H1 (cell line): ENCODE measurements around the gene RPL21. TPM values are rescaled to one million over a fixed set of nuclear protein-coding genes. Genes with fewer than 3 reads are reported as not detected.

Experiments used
- CTCF ChIA-PET: fragments of 300-600 bp; sonication (Branson Sonifier 250); formaldehyde crosslinking; loops from one replicate; lab custom pipeline; 2021; ENCODE audit not compliant: partially characterized antibody; lab: Charles Lee
- POLR2A ChIA-PET: fragments of 300-600 bp; sonication (Branson Sonifier 250); formaldehyde crosslinking; loops from one replicate; lab custom pipeline; 2021; ENCODE audit warnings: inconsistent platforms; ENCODE audit not compliant: partially characterized antibody; lab: Charles Lee
- DNase-seq, 2 experiments: peaks; one replicate each; pipeline versions ENCODE4 v3.0.0 to v3.0.0-alpha.2; 2010 to 2022; ENCODE audit warnings: low spot score in 2 of 2, low read depth in 1 of 2, mixed read lengths in 1 of 2
- FAIRE-seq: peaks from 2 replicates; lab custom pipeline; 2011; peaks lifted over from hg19 to GRCh38; lab: Jason Lieb, UNC
- H2AFZ ChIP-seq: 2 replicates; pipeline ENCODE4 v1.8.1; 2012; ENCODE audit warnings: low read length, inconsistent platforms
- H2AK5ac ChIP-seq: 2 replicates; pipeline ENCODE4 v1.6.1; 2013; ENCODE audit warnings: low read depth, low read length
- H2BK120ac ChIP-seq: replicated peaks from 2 replicates; pipeline ENCODE3; 2013; ENCODE audit warnings: low read depth, low read length, inconsistent platforms
- H2BK12ac ChIP-seq: 2 replicates; pipeline ENCODE4 v1.6.1; 2013; ENCODE audit warnings: low read depth, low read length
- H2BK15ac ChIP-seq: 2 replicates; pipeline ENCODE4 v1.6.1; 2013; ENCODE audit warnings: low read length
- H2BK20ac ChIP-seq: 2 replicates; pipeline ENCODE4 v1.6.1; 2013; ENCODE audit warnings: low read length
- H2BK5ac ChIP-seq: 2 replicates; pipeline ENCODE4 v1.6.1; 2013; ENCODE audit warnings: low read depth, low read length
- H3K14ac ChIP-seq: 2 replicates; pipeline ENCODE4 v1.6.1; 2013; ENCODE audit warnings: inconsistent platforms; ENCODE audit not compliant: insufficient read length
- H3K18ac ChIP-seq: 2 replicates; pipeline ENCODE4 v1.6.1; 2013; ENCODE audit warnings: low read length; ENCODE audit errors: extremely low read depth
- H3K23ac ChIP-seq: 2 replicates; pipeline ENCODE4 v1.6.1; 2013; ENCODE audit warnings: inconsistent platforms; ENCODE audit not compliant: insufficient read length
- H3K23me2 ChIP-seq: 2 replicates; pipeline ENCODE4 v1.6.1; 2013; ENCODE audit warnings: low read depth, low read length
- H3K27ac ChIP-seq: 2 replicates; pipeline ENCODE4 v1.6.1; 2011; ENCODE audit warnings: low read depth, low read length, inconsistent platforms
- H3K27me3 ChIP-seq, 4 experiments: replicated peaks in 1 of 4; 1 replicate in 1 of 4; 2 replicates in 3 of 4; pipeline versions ENCODE4 v1.6.1 to v1.8.1; 2011 to 2013; ENCODE audit warnings: low read length in 3 of 4, mild to moderate bottlenecking in 3 of 4, inconsistent platforms in 2 of 4, mixed read lengths in 2 of 4, moderate library complexity in 1 of 4; ENCODE audit not compliant: control insufficient read depth in 3 of 4, insufficient read depth in 3 of 4; ENCODE audit errors: extremely low read depth in 1 of 4
- H3K36me3 ChIP-seq, 4 experiments: 2 replicates each; pipeline versions ENCODE4 v1.6.1 to v1.8.1; 2011 to 2013; ENCODE audit warnings: mild to moderate bottlenecking in 4 of 4, low read length in 3 of 4, moderate library complexity in 2 of 4, control low read depth in 1 of 4, inconsistent platforms in 1 of 4; ENCODE audit not compliant: insufficient read depth in 4 of 4, control insufficient read depth in 2 of 4
- H3K4ac ChIP-seq: replicated peaks from 2 replicates; pipeline ENCODE3; 2013; ENCODE audit warnings: low read length, low read depth, mixed read lengths, inconsistent platforms; ENCODE audit not compliant: insufficient read length
- H3K4me1 ChIP-seq, 4 experiments: replicated peaks in 1 of 4; 1 replicate in 1 of 4; 2 replicates in 3 of 4; pipeline versions ENCODE4 v1.6.1 to v1.8.1; 2011 to 2013; ENCODE audit warnings: low read length in 3 of 4, inconsistent platforms in 2 of 4, mixed read lengths in 1 of 4; ENCODE audit not compliant: insufficient read depth in 4 of 4, control insufficient read depth in 3 of 4
- H3K4me2 ChIP-seq, 2 experiments: 2 replicates each; pipeline versions ENCODE4 v1.6.1 to v1.8.1; 2011 to 2013; ENCODE audit warnings: low read depth in 2 of 2, low read length in 2 of 2, control low read depth in 1 of 2, inconsistent platforms in 1 of 2, mild to moderate bottlenecking in 1 of 2; ENCODE audit not compliant: insufficient read depth in 1 of 2
- H3K4me3 ChIP-seq, 4 experiments: fragments of 200-600, 300-600 bp in 1 of 4; sonication (generic), shearing (Covaris generic), sonication (Bioruptor Twin) in 1 of 4; 2 replicates each; pipeline versions ENCODE4 v1.5.1 to v1.8.1; 2011 to 2016; ENCODE audit warnings: low read length in 4 of 4, low read depth in 3 of 4, control low read depth in 2 of 4, inconsistent platforms in 2 of 4, mild to moderate bottlenecking in 2 of 4, mixed read lengths in 1 of 4, moderate library complexity in 1 of 4; ENCODE audit not compliant: insufficient read depth in 2 of 4; ENCODE audit errors: extremely low read depth in 1 of 4
- H3K56ac ChIP-seq: replicated peaks from 2 replicates; pipeline ENCODE3; 2013; ENCODE audit warnings: low read depth, mild to moderate bottlenecking, mixed read lengths, low read length, inconsistent platforms; ENCODE audit not compliant: insufficient read length
- H3K79me1 ChIP-seq: 2 replicates; pipeline ENCODE4 v1.6.1; 2013; ENCODE audit warnings: low read depth, low read length, control low read depth
- H3K79me2 ChIP-seq, 2 experiments: 2 replicates each; pipeline versions ENCODE4 v1.6.1 to v1.8.1; 2012 to 2013; ENCODE audit warnings: low read length in 2 of 2, mild to moderate bottlenecking in 2 of 2, inconsistent platforms in 1 of 2; ENCODE audit not compliant: insufficient read depth in 2 of 2, control insufficient read depth in 1 of 2
- H3K9ac ChIP-seq, 4 experiments: replicated peaks in 1 of 4; 1 replicate in 1 of 4; 2 replicates in 3 of 4; pipeline versions ENCODE4 v1.6.1 to v1.8.1; 2011 to 2013; ENCODE audit warnings: low read depth in 3 of 4, low read length in 3 of 4, control low read depth in 2 of 4, mild to moderate bottlenecking in 2 of 4, moderate library complexity in 2 of 4, inconsistent platforms in 1 of 4; ENCODE audit errors: extremely low read depth in 1 of 4
- H3K9me3 ChIP-seq, 2 experiments: 2 replicates each; pipeline versions ENCODE4 v1.6.1 to v1.8.1; 2012 to 2013; ENCODE audit warnings: mild to moderate bottlenecking in 2 of 2, moderate library complexity in 2 of 2, control low read depth in 1 of 2, inconsistent platforms in 1 of 2, low read depth in 1 of 2, low read length in 1 of 2, mixed read lengths in 1 of 2; ENCODE audit not compliant: insufficient read depth in 2 of 2
- H4K20me1 ChIP-seq, 2 experiments: replicated peaks in 1 of 2; 2 replicates each; pipeline versions ENCODE3 to v1.8.1; 2011 to 2013; ENCODE audit warnings: inconsistent platforms in 2 of 2, low read length in 2 of 2, mild to moderate bottlenecking in 1 of 2; ENCODE audit not compliant: insufficient read depth in 2 of 2, control insufficient read depth in 1 of 2
- H4K5ac ChIP-seq: 2 replicates; pipeline ENCODE4 v1.6.1; 2013; ENCODE audit warnings: low read length, low read depth, mixed read lengths, inconsistent platforms; ENCODE audit not compliant: insufficient read length
- H4K8ac ChIP-seq: 2 replicates; pipeline ENCODE4 v1.8.0; 2013; ENCODE audit warnings: mild to moderate bottlenecking, moderate library complexity, low read length, inconsistent platforms; ENCODE audit not compliant: insufficient read depth; ENCODE audit errors: extremely low read depth
- H4K91ac ChIP-seq: replicated peaks from 2 replicates; pipeline ENCODE3; 2013; ENCODE audit warnings: low read length, mixed read lengths, inconsistent platforms; ENCODE audit not compliant: insufficient read length
- BCL11A ChIP-seq, 2 experiments: IDR thresholded peaks; one replicate each; pipeline ENCODE4 v1.6.1; 2011; ENCODE audit warnings: low read depth in 2 of 2, low read length in 2 of 2, mild to moderate bottlenecking in 2 of 2
- BRCA1 ChIP-seq: IDR thresholded peaks from 2 replicates; pipeline ENCODE4 v1.6.1; 2012; ENCODE audit warnings: low read depth, low read length, improper control_type of control experiment
- CREB1 ChIP-seq: IDR thresholded peaks from 2 replicates; pipeline ENCODE4 v1.6.1; 2012; ENCODE audit warnings: inconsistent platforms
- HDAC2 ChIP-seq, 2 experiments: fragments of 300-600 bp in 1 of 2; sonication (generic) in 1 of 2; IDR thresholded peaks; 2 replicates each; pipeline ENCODE4 v1.6.1; 2011 to 2012; ENCODE audit warnings: low read depth in 2 of 2, low read length in 2 of 2, mild to moderate bottlenecking in 2 of 2, moderate library complexity in 2 of 2, borderline replicate concordance in 1 of 2, inconsistent platforms in 1 of 2
- HDAC6 ChIP-seq: IDR thresholded peaks from one replicate; pipeline ENCODE4 v1.7.1; 2012; ENCODE audit warnings: low read depth, mild to moderate bottlenecking, inconsistent platforms, low read length, moderate library complexity
- KDM4A ChIP-seq: IDR thresholded peaks from one replicate; pipeline ENCODE4 v1.7.1; 2012; ENCODE audit warnings: low read depth, mild to moderate bottlenecking, moderate library complexity, low read length, inconsistent platforms; ENCODE audit not compliant: severe bottlenecking
- SIN3A ChIP-seq, 2 experiments: IDR thresholded peaks in 1 of 2; conservative IDR thresholded peaks in 1 of 2; 2 replicates each; pipeline ENCODE4 v1.6.1; 2011 to 2012; ENCODE audit warnings: low read length in 2 of 2, improper control_type of control experiment in 1 of 2, low read depth in 1 of 2, mild to moderate bottlenecking in 1 of 2
- SRF ChIP-seq: IDR thresholded peaks from 2 replicates; pipeline ENCODE4 v1.6.1; 2011; ENCODE audit warnings: mild to moderate bottlenecking, low read depth, low read length, moderate library complexity
- WGBS, 2 experiments: shearing (Covaris generic) in 1 of 2; methylation state at CpG; one replicate each; pipeline versions ENCODE4 v1.1.6 to v1.1.7; 2013 to 2015; ENCODE audit warnings: low lambda C conversion rate in 2 of 2, mixed read lengths in 2 of 2, inconsistent platforms in 1 of 2, low coverage in 1 of 2, missing lambda C conversion rate in 1 of 2; ENCODE audit not compliant: insufficient replicate concordance in 2 of 2, insufficient coverage in 1 of 2, insufficient read length in 1 of 2; ENCODE audit errors: extremely low coverage in 1 of 2, missing lambda C conversion rate in 1 of 2; 5-methylcytosine and 5-hydroxymethylcytosine counted together
- polyA plus RNA-seq, 7 experiments: library from polyadenylated mRNA; depleted of rRNA in 3 of 7; stranded (reverse) in 5 of 7; unstranded in 2 of 7; fragments of >200 nt in 5 of 7; fragments of 200-250 nt in 2 of 7; gene quantifications; 1 replicate in 5 of 7; 2 replicates in 1 of 7; 4 replicates in 1 of 7; pipeline versions ENCODE4 v1.2.1 to v1.2.3, GENCODE V29; 2011 to 2013; ENCODE audit warnings: missing spikeins in 2 of 7, mixed read lengths in 2 of 7
- total RNA-seq: library from RNA; stranded (reverse); fragmentation: NEBNext Ultra II Directional; extraction: Animal tissue kit (Norgen Biotek cat#: 25700); gene quantifications from 2 replicates; pipeline ENCODE4 v1.2.1, GENCODE V29; 2021
- TF ChIP-seq, protein P1 (sequence below), 3 experiments: IDR thresholded peaks; 1 replicate in 2 of 3; 2 replicates in 1 of 3; pipeline versions ENCODE4 v1.5.1 to v1.6.1; 2011; ENCODE audit warnings: low read length in 3 of 3, mild to moderate bottlenecking in 3 of 3, inconsistent platforms in 2 of 3, low read depth in 1 of 3, moderate library complexity in 1 of 3; ENCODE audit not compliant: insufficient read depth in 1 of 3; ENCODE audit errors: control extremely low read depth in 1 of 3

The RPL21 gene
- total and polyA plus RNA-seq, 2 of the 8 experiments (the other 6 are each of a cell fraction or from before 2014, with no cell fraction given), result 624 to 1,283 TPM

GRCh38 chr13:27273658-27274425 is 22.5 kb downstream of the RPL21 start:
- Histone ChIP-seq H3K9ac (no peak overlapping the region), H3K79me1 (no peaks in the 10 kb centered on the region; the same call in 1 of the 2 replicates), H2AFZ (no peak overlapping the region), H3K79me2 (no peaks in the 10 kb centered on the region), H2AK5ac (no peak overlapping the region), H4K8ac (no peak overlapping the region), H2BK5ac (no peak overlapping the region), H4K91ac (no peak overlapping the region), H3K27ac (no peak overlapping the region), H3K18ac (no peak overlapping the region), H4K5ac (no peak overlapping the region), H4K20me1 (no peaks in the 10 kb centered on the region), H3K4me1 (peaks cover 0 to 3% (median 0%) of the 10 kb centered on the region in 4 experiments; a peak in 1 of 7 replicates), H2BK120ac (no peak overlapping the region), H2BK20ac (no peak overlapping the region), H3K4me2 (no peak overlapping the region), H3K4me3 (no peak overlapping the region), H2BK15ac (no peak overlapping the region), H3K9me3 (no peaks in the 10 kb centered on the region), H3K23ac (no peak overlapping the region), H3K4ac (no peak overlapping the region), H3K23me2 (peaks cover 11% of the 10 kb centered on the region), H3K36me3 (no peaks in the 10 kb centered on the region), H3K27me3 (peaks cover 0 to 15% (median 12%) of the 10 kb centered on the region in 4 experiments; a peak in 6 of 7 replicates), H2BK12ac (no peak overlapping the region), H3K14ac (no peak overlapping the region), H3K56ac (no peak overlapping the region)
- CTCF ChIA-PET, result interaction anchor here (0.7 to 2.0 kb wide), 8 partner anchors 26 to 328 kb away, joined by 3 to 8 read pairs (median 4); no protein-coding TSS in a partner anchor
- DNase-seq (no peak), FAIRE-seq (no peak)
- POLR2A ChIA-PET, result interaction anchor here (1.1 to 15.4 kb wide), 4 partner anchors 10 to 23 kb away, joined by 4 to 197 read pairs (median 4); partner anchors contain the start of gene RPL21
- WGBS, 2 experiments, result 75 to 100% methylated on average over 1 to 4 of the region's 4 CpGs
- TF ChIP-seq SRF, result no peak
- TF ChIP-seq HDAC6, result no peak
- no peak for TF ChIP-seq BCL11A (IDR thresholded peaks at IDR 0.05; ENCODE audit: low read depth in 2 of 2, low read length in 2 of 2)
- no peak for TF ChIP-seq CREB1
- no peak for TF ChIP-seq HDAC2 (IDR thresholded peaks at IDR 0.05; ENCODE audit: borderline replicate concordance in 1 of 2, low read depth in 2 of 2, low read length in 2 of 2)
- TF ChIP-seq, protein P1, sequence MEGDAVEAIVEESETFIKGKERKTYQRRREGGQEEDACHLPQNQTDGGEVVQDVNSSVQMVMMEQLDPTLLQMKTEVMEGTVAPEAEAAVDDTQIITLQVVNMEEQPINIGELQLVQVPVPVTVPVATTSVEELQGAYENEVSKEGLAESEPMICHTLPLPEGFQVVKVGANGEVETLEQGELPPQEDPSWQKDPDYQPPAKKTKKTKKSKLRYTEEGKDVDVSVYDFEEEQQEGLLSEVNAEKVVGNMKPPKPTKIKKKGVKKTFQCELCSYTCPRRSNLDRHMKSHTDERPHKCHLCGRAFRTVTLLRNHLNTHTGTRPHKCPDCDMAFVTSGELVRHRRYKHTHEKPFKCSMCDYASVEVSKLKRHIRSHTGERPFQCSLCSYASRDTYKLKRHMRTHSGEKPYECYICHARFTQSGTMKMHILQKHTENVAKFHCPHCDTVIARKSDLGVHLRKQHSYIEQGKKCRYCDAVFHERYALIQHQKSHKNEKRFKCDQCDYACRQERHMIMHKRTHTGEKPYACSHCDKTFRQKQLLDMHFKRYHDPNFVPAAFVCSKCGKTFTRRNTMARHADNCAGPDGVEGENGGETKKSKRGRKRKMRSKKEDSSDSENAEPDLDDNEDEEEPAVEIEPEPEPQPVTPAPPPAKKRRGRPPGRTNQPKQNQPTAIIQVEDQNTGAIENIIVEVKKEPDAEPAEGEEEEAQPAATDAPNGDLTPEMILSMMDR (IDR thresholded peaks at IDR 0.05; ENCODE audit: control extremely low read depth in 1 of 3, insufficient read depth in 1 of 3, low read depth in 1 of 3, low read length in 3 of 3), result no peak
- no peak for TF ChIP-seq BRCA1
- TF ChIP-seq KDM4A, result no peak
- no peak for TF ChIP-seq SIN3A (conservative IDR thresholded peaks at IDR 0.05 in 1 of 2, IDR thresholded peaks at IDR 0.05 in 1 of 2; ENCODE audit: low read depth in 1 of 2, low read length in 2 of 2)
